ENCODE data around the gene SH3GL3. TPM values are rescaled to one million over a fixed set of nuclear protein-coding genes. Genes with fewer than 3 reads are reported as not detected.

The SH3GL3 gene
- polyA plus RNA-seq, 2 of the 4 experiments (the other 2 are of a cell fraction), result 0.19 to 0.21 TPM

DNA sequence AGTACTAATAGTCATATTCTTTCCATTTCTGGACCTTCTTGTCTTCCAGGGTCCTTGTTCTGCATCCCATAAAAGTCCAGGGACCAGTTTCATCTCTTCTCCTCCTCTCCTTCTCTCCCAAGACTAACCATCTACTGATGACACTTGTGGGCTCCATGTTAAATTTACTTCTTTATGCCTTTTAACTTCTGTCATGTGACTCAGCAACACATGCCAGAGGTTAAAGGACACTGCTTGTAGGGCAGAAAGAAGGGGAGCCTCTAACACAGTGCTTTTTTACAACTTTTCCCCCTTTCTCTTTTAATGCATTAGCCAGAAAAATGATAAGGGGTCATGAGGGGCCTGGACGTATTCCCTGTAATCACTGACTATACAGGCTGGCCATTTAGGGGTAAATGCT lies 10.0 kb downstream of the SH3GL3 start:
- no peak for FAIRE-seq
- no peak overlapping the region for H3K4me3 ChIP-seq

DNA sequence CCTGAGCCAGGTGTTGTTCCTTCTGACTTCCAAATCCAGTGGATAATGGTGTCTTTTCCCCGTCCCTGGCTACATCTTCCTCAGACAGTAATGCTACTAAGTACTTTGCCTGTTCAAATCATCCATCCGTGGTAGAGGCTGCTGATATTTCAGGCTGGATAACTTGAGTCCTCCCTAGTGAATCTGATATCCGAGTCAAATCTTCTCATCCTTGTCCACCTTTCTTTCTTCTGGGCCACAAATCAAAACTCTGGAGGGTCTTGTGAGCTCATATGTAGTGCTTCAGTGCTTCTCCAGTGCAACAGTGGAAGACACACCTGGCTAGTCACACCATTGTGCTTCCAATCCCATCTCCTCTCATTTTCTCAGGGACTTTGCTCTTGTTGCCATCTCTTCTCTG lies 11.2 kb downstream of the SH3GL3 start:
- 4% methylated on average over 3 of the region's 3 CpGs for WGBS (ENCODE audit: missing lambda C conversion rate)

More for the DNA sequence above, 10.0 kb downstream of the SH3GL3 start:
- no peak for DNase-seq (ENCODE audit: low read depth in 1 of 2, low spot score in 1 of 2)
- Histone ChIP-seq H3K4me1 (no peaks in the 10 kb centered on the region), H3K27ac (no peak overlapping the region), H3K9me3 (no peaks in the 10 kb centered on the region), H3K4me2 (no peak overlapping the region)
- ChIA-PET CTCF (interaction anchor here (1.2 kb wide), 2 partner anchors 10 to 103 kb away, joined by 4 read pairs; partner anchors contain the start of gene SH3GL3), POLR2A (no interaction called here)
- 39% methylated on average over 1 of the region's 1 CpG for WGBS (ENCODE audit: missing lambda C conversion rate)
- no peak for ATAC-seq
- TF ChIP-seq HOXB13 (CRISPR knock-in tag; IDR thresholded peaks at IDR 0.05; ENCODE audit: low read depth) (no peak), HEYL (CRISPR knock-in tag; IDR thresholded peaks at IDR 0.05) (no peak), SREBF2 (IDR thresholded peaks at IDR 0.05) (no peak), POLR2AphosphoS2 (conservative IDR thresholded peaks at IDR 0.05; ENCODE audit: low read length) (no peak), RARB (CRISPR knock-in tag; IDR thresholded peaks at IDR 0.05) (no peak), JUN (IDR thresholded peaks at IDR 0.05) (no peak), MAFK (IDR thresholded peaks at IDR 0.05; ENCODE audit: partially characterized antibody) (no peak), EHF (CRISPR knock-in tag; IDR thresholded peaks at IDR 0.05) (no peak), CEBPB (IDR thresholded peaks at IDR 0.05) (no peak)
- TF ChIP-seq, protein P1, sequence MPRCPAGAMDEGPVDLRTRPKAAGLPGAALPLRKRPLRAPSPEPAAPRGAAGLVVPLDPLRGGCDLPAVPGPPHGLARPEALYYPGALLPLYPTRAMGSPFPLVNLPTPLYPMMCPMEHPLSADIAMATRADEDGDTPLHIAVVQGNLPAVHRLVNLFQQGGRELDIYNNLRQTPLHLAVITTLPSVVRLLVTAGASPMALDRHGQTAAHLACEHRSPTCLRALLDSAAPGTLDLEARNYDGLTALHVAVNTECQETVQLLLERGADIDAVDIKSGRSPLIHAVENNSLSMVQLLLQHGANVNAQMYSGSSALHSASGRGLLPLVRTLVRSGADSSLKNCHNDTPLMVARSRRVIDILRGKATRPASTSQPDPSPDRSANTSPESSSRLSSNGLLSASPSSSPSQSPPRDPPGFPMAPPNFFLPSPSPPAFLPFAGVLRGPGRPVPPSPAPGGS (IDR thresholded peaks at IDR 0.05), result no peak
- TF ChIP-seq, protein P2, sequence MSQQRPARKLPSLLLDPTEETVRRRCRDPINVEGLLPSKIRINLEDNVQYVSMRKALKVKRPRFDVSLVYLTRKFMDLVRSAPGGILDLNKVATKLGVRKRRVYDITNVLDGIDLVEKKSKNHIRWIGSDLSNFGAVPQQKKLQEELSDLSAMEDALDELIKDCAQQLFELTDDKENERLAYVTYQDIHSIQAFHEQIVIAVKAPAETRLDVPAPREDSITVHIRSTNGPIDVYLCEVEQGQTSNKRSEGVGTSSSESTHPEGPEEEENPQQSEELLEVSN (IDR thresholded peaks at IDR 0.05; ENCODE audit: borderline replicate concordance, low read depth), result no peak
- TF ChIP-seq, protein P3, sequence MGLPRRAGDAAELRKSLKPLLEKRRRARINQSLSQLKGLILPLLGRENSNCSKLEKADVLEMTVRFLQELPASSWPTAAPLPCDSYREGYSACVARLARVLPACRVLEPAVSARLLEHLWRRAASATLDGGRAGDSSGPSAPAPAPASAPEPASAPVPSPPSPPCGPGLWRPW (IDR thresholded peaks at IDR 0.05), result no peak

More for the DNA sequence above, 11.2 kb downstream of the SH3GL3 start:
- Histone ChIP-seq H3K4me3 (no peak overlapping the region), H3K9me3 (no peaks in the 10 kb centered on the region), H3K4me2 (no peak overlapping the region), H3K4me1 (no peaks in the 10 kb centered on the region), H3K27ac (no peak overlapping the region)
- FAIRE-seq (no peak), ATAC-seq (no peak), DNase-seq (ENCODE audit: low read depth in 1 of 2, low spot score in 1 of 2) (no peak)
- CTCF ChIA-PET, result interaction anchor here (1.2 to 1.9 kb wide), 2 partner anchors 12 to 101 kb away, joined by 4 to 11 read pairs; partner anchors contain the start of gene SH3GL3
- POLR2A ChIA-PET, result no interaction called here
- TF ChIP-seq, protein P4, sequence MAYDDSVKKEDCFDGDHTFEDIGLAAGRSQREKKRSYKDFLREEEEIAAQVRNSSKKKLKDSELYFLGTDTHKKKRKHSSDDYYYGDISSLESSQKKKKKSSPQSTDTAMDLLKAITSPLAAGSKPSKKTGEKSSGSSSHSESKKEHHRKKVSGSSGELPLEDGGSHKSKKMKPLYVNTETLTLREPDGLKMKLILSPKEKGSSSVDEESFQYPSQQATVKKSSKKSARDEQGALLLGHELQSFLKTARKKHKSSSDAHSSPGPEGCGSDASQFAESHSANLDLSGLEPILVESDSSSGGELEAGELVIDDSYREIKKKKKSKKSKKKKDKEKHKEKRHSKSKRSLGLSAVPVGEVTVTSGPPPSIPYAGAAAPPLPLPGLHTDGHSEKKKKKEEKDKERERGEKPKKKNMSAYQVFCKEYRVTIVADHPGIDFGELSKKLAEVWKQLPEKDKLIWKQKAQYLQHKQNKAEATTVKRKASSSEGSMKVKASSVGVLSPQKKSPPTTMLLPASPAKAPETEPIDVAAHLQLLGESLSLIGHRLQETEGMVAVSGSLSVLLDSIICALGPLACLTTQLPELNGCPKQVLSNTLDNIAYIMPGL (CRISPR knock-in tag; IDR thresholded peaks at IDR 0.05; ENCODE audit: borderline replicate concordance), result no peak
- TF ChIP-seq EP300 (IDR thresholded peaks at IDR 0.05), result no peak
- TF ChIP-seq MAZ (IDR thresholded peaks at IDR 0.05; ENCODE audit: borderline replicate concordance, low read depth, low read length), result no peak
- no peak for TF ChIP-seq HOXB5 (CRISPR knock-in tag; IDR thresholded peaks at IDR 0.05)
- TF ChIP-seq ZC3H11A (IDR thresholded peaks at IDR 0.05), result no peak
- TF ChIP-seq, protein P1 (IDR thresholded peaks at IDR 0.05), result no peak
- no peak for TF ChIP-seq POLR2AphosphoS2 (conservative IDR thresholded peaks at IDR 0.05; ENCODE audit: low read length)
- TF ChIP-seq, protein P5, sequence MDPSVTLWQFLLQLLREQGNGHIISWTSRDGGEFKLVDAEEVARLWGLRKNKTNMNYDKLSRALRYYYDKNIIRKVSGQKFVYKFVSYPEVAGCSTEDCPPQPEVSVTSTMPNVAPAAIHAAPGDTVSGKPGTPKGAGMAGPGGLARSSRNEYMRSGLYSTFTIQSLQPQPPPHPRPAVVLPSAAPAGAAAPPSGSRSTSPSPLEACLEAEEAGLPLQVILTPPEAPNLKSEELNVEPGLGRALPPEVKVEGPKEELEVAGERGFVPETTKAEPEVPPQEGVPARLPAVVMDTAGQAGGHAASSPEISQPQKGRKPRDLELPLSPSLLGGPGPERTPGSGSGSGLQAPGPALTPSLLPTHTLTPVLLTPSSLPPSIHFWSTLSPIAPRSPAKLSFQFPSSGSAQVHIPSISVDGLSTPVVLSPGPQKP (IDR thresholded peaks at IDR 0.05; ENCODE audit: low read depth, low read length), result no peak
- TF ChIP-seq, protein P2 (IDR thresholded peaks at IDR 0.05; ENCODE audit: borderline replicate concordance, low read depth), result no peak
- TF ChIP-seq HDAC2 (IDR thresholded peaks at IDR 0.05), result no peak
